CD14-positive monocyte (primary cell): ENCODE results near the gene TSEN54. TPM values are rescaled to one million over a fixed set of nuclear protein-coding genes. Genes with fewer than 3 reads are reported as not detected.

Experiments used
- DNase-seq, 3 donors: peaks; one replicate each; pipeline ENCODE4 v3.0.0-alpha.2; 2011 to 2022
- H2AFZ ChIP-seq: 2 replicates; pipeline ENCODE4 v1.6.0; 2012; ENCODE audit warnings: mild to moderate bottlenecking, low read depth, low read length, inconsistent platforms; ENCODE audit not compliant: insufficient read depth, poor library complexity, severe bottlenecking
- H3K27ac ChIP-seq, 2 donors: 1 replicate in 1 of 2; 2 replicates in 1 of 2; pipeline ENCODE4 v1.5.1; 2012 to 2013; ENCODE audit warnings: low read length in 2 of 2, control low read depth in 1 of 2, inconsistent platforms in 1 of 2, low read depth in 1 of 2, mild to moderate bottlenecking in 1 of 2
- H3K27me3 ChIP-seq, 2 donors: one replicate each; pipeline versions ENCODE4 v1.6.0 to v1.6.1; 2011 to 2013; ENCODE audit warnings: low read length in 2 of 2; ENCODE audit not compliant: control insufficient read depth in 2 of 2, insufficient read depth in 2 of 2
- H3K36me3 ChIP-seq, 2 donors: replicated peaks in 1 of 2; 1 replicate in 1 of 2; 2 replicates in 1 of 2; pipeline versions ENCODE4 v1.5.1 to v1.6.1; 2012 to 2013; ENCODE audit warnings: low read length in 2 of 2, control low read depth in 1 of 2, inconsistent platforms in 1 of 2, mild to moderate bottlenecking in 1 of 2; ENCODE audit not compliant: insufficient read depth in 2 of 2, control insufficient read depth in 1 of 2
- H3K4me1 ChIP-seq, 2 donors: 1 replicate in 1 of 2; 2 replicates in 1 of 2; pipeline versions ENCODE4 v1.5.1 to v1.6.1; 2012 to 2013; ENCODE audit warnings: low read length in 2 of 2, control low read depth in 1 of 2, inconsistent platforms in 1 of 2, mild to moderate bottlenecking in 1 of 2, moderate library complexity in 1 of 2; ENCODE audit not compliant: insufficient read depth in 2 of 2, control insufficient read depth in 1 of 2
- H3K4me2 ChIP-seq: replicated peaks from 2 replicates; pipeline ENCODE3; 2012; ENCODE audit warnings: low read length, moderate library complexity, mild to moderate bottlenecking; ENCODE audit not compliant: poor library complexity, severe bottlenecking; ENCODE audit errors: extremely low read depth
- H3K4me3 ChIP-seq, 3 experiments: fragments of 200-600 bp in 1 of 3; sonication (generic) in 1 of 3; replicated peaks in 1 of 3; 1 replicate in 2 of 3; 2 replicates in 1 of 3; pipeline ENCODE4 v1.5.1; 2011 to 2013; ENCODE audit warnings: low read length in 3 of 3, mild to moderate bottlenecking in 3 of 3, control low read depth in 2 of 3, low read depth in 2 of 3, inconsistent platforms in 1 of 3, moderate library complexity in 1 of 3
- H3K79me2 ChIP-seq: 2 replicates; pipeline ENCODE4 v1.6.0; 2012; ENCODE audit warnings: mild to moderate bottlenecking, control low read depth, inconsistent platforms, low read length, moderate library complexity; ENCODE audit not compliant: insufficient read depth
- H3K9ac ChIP-seq: 2 replicates; pipeline ENCODE4 v1.6.0; 2017; ENCODE audit warnings: low read length, mild to moderate bottlenecking; ENCODE audit not compliant: insufficient read depth, poor library complexity, severe bottlenecking
- H3K9me3 ChIP-seq, 2 donors: replicated peaks in 1 of 2; 1 replicate in 1 of 2; 2 replicates in 1 of 2; pipeline versions ENCODE4 v1.5.1 to v1.6.1; 2012 to 2013; ENCODE audit warnings: low read length in 2 of 2, control low read depth in 1 of 2; ENCODE audit not compliant: control insufficient read depth in 1 of 2, insufficient read depth in 1 of 2
- H4K20me1 ChIP-seq: 2 replicates; pipeline ENCODE4 v1.6.0; 2012; ENCODE audit warnings: mild to moderate bottlenecking, low read length, control low read depth, moderate library complexity; ENCODE audit not compliant: insufficient read depth
- H3K27ac Mint-ChIP-seq, 7 donors: one replicate each; pipeline ENCODE4 v1.8.0; 2020; ENCODE audit warnings: mild to moderate bottlenecking in 7 of 7, mixed read lengths in 7 of 7, moderate library complexity in 6 of 7, inconsistent platforms in 2 of 7
- H3K27me3 Mint-ChIP-seq, 3 donors: one replicate each; pipeline ENCODE4 v1.8.0; 2021 to 2022; ENCODE audit warnings: low read depth in 3 of 3, mild to moderate bottlenecking in 3 of 3, mixed read lengths in 3 of 3, moderate library complexity in 3 of 3, inconsistent platforms in 1 of 3
- H3K36me3 Mint-ChIP-seq, 2 donors: one replicate each; pipeline ENCODE4 v1.8.0; 2020; ENCODE audit warnings: mixed read lengths in 2 of 2, inconsistent platforms in 1 of 2, mild to moderate bottlenecking in 1 of 2
- H3K4me1 Mint-ChIP-seq: one replicate; pipeline ENCODE4 v1.8.0; 2020; ENCODE audit warnings: mild to moderate bottlenecking, mixed read lengths
- H3K4me3 Mint-ChIP-seq, 2 donors: one replicate each; pipeline ENCODE4 v1.8.0; 2020; ENCODE audit warnings: mild to moderate bottlenecking in 2 of 2, mixed read lengths in 2 of 2, moderate library complexity in 1 of 2
- H3K9me3 Mint-ChIP-seq, 7 donors: one replicate each; pipeline ENCODE4 v1.8.0; 2020 to 2022; ENCODE audit warnings: mixed read lengths in 7 of 7, mild to moderate bottlenecking in 6 of 7, moderate library complexity in 6 of 7, inconsistent platforms in 2 of 7
- CTCF ChIP-seq: fragments of 200-600 bp; IDR thresholded peaks from one replicate; pipeline ENCODE4 v1.8.0; 2022; ENCODE audit warnings: antibody characterized with exemption, mild to moderate bottlenecking
- WGBS: methylation state at CpG from one replicate; pipeline ENCODE4 v1.1.5; 2013; ENCODE audit warnings: missing lambda C conversion rate; ENCODE audit not compliant: insufficient coverage; 5-methylcytosine and 5-hydroxymethylcytosine counted together
- intact Hi-C, 2 donors: fragments of 100-400 bp; cut with micrococcal nuclease; formaldehyde crosslinking; loops; one replicate each; pipeline versions ENCODE4 v1.15.0 to v1.15.1; 2023
- polyA plus RNA-seq, 3 donors: library from polyadenylated mRNA; depleted of rRNA in 1 of 3; unstranded in 2 of 3; stranded (reverse) in 1 of 3; fragments of 300-500 nt in 2 of 3; fragments of >200 nt in 1 of 3; fragmentation: Illumina TruSeq in 2 of 3; gene quantifications; 1 replicate in 2 of 3; 2 replicates in 1 of 3; pipeline ENCODE4 v1.2.3, GENCODE V29; 2012 to 2021

Gene TSEN54
- polyA plus RNA-seq, 3 donors, result 10.3 to 13.6 (median 11.8) TPM

DNA sequence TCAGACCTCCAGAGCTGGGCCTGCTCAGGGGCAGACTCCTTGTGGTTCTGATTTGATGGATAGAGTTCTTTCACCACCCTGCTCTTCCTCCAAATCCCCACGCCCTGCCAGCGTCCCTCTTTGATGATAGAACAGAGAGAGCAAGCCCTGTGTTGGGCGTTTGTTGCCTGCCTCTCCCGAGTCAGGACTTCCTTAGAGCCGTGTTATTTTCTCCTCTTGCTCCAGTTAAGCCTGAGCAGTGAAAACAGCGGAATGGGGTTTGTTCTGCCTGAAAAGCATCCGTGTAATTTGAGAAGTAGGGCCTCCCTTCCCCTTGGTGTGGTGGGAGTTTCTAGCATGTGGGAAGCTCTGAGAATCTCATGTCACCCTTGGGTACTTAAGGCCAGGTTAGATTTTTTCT lies 37.8 kb upstream of the TSEN54 start:
- Histone ChIP-seq H3K4me1 (peaks cover 19 to 24% of the 10 kb centered on the region in 2 donors), H3K9ac (no peak overlapping the region), H3K27me3 (no peaks in the 10 kb centered on the region), H3K4me2 (no peak overlapping the region), H3K79me2 (peaks cover 3% of the 10 kb centered on the region), H3K36me3 (peaks cover 18 to 47% of the 10 kb centered on the region in 2 donors), H3K4me3 (no peak overlapping the region), H2AFZ (no peak overlapping the region), H3K9me3 (no peaks in the 10 kb centered on the region), H4K20me1 (peaks cover 5% of the 10 kb centered on the region), H3K27ac (no peak overlapping the region)
- H3K36me3 Mint-ChIP-seq, result peaks cover 35 to 65% of the 10 kb centered on the region in 2 donors
- H3K4me3 Mint-ChIP-seq, result no peak overlapping the region
- no peak for DNase-seq
- WGBS, result 97% methylated on average over 5 of the region's 7 CpGs
- H3K4me1 Mint-ChIP-seq, result peaks cover 31% of the 10 kb centered on the region
- intact Hi-C loops, result no loop called here
- H3K9me3 Mint-ChIP-seq, result no peaks in the 10 kb centered on the region
- peak overlapping the region in 2 of 7 donors; percentile 12 to 35 for H3K27ac Mint-ChIP-seq
- peaks cover 0 to 5% (median 0%) of the 10 kb centered on the region in 3 donors for H3K27me3 Mint-ChIP-seq
- no peak for TF ChIP-seq CTCF

- Mint-ChIP-seq H3K36me3 (peaks cover 32 to 55% of the 10 kb centered on the region in 2 donors), H3K4me3 (no peak overlapping the region), H3K9me3 (no peaks in the 10 kb centered on the region), H3K4me1 (peaks cover 31% of the 10 kb centered on the region), H3K27me3 (peaks cover 0 to 9% (median 0%) of the 10 kb centered on the region in 3 donors), H3K27ac (peak overlapping the region in 1 of 7 donors; percentile 33)
- Histone ChIP-seq H3K9ac (peak overlapping the region; percentile 38), H3K4me2 (no peak overlapping the region), H3K4me1 (peaks cover 19 to 24% of the 10 kb centered on the region in 2 donors), H3K27me3 (no peaks in the 10 kb centered on the region), H3K36me3 (peaks cover 11 to 33% of the 10 kb centered on the region in 2 donors), H3K4me3 (no peak overlapping the region), H2AFZ (no peak overlapping the region), H3K79me2 (peaks cover 5% of the 10 kb centered on the region), H4K20me1 (no peaks in the 10 kb centered on the region), H3K27ac (peak overlapping the region in 1 of 2 donors; percentile 36), H3K9me3 (no peaks in the 10 kb centered on the region)
- intact Hi-C loops, result no loop called here
- 98% methylated on average over 4 of the region's 6 CpGs for WGBS
- DNase-seq, result no peak
- no peak for TF ChIP-seq CTCF
Observed at GRCh38 chr17:75480281-75480680, 36.0 kb upstream of the TSEN54 start.
